Middle frontal gyrus (tissue), 1 donor: ENCODE measurements around the gene MRPL58.
A peak's percentile ranks its signal among the peaks of the same experiment; 100 is the strongest.
"Not testable (repeated sequence)": the region's sequence is repeated elsewhere in the genome, so short reads cannot be mapped to it uniquely, and the experiment has no call there.

Source experiments
- DNase-seq: peaks from one replicate; pipeline ENCODE4 v3.0.0-alpha.2; 2015; ENCODE audit warnings: low spot score; ENCODE audit errors: extremely low spot score

The MRPL58 gene

GRCh38 chr17:75012096-75012345 lies 449 bp upstream of the MRPL58 start:
- no peak for DNase-seq

- DNase-seq: no peak
Measured at GRCh38 chr17:75013092-75013559, 656 bp downstream of the MRPL58 start.

- DNase-seq: no peak
Measured at GRCh38 chr17:75019146-75019545, 6.7 kb downstream of the MRPL58 start.

GRCh38 chr17:75019710-75020109 lies 7.2 kb downstream of the MRPL58 start:
- DNase-seq: no peak

- DNase-seq: no peak
Measured at GRCh38 chr17:75020331-75021110, 8.1 kb downstream of the MRPL58 start.

GRCh38 chr17:75024686-75025397 lies 12.4 kb downstream of the MRPL58 start:
- no peak for DNase-seq

- not testable (repeated sequence) for DNase-seq
Measured at GRCh38 chr17:75025398-75025734, 12.9 kb downstream of the MRPL58 start.

- not testable (repeated sequence) for DNase-seq
Measured at GRCh38 chr17:75026650-75027049, 14.2 kb downstream of the MRPL58 start.

GRCh38 chr17:75030161-75030560 lies 17.7 kb downstream of the MRPL58 start:
- DNase-seq: no peak

- peak; percentile 83 for DNase-seq
Measured at GRCh38 chr17:75031972-75032719, 19.7 kb downstream of the MRPL58 start.

- DNase-seq: no peak
Measured at GRCh38 chr17:75032720-75033280, 20.3 kb downstream of the MRPL58 start.

- peak; percentile 86 for DNase-seq
Measured at GRCh38 chr17:75033346-75034235, 21.1 kb downstream of the MRPL58 start.

GRCh38 chr17:75034236-75034908 lies 21.9 kb downstream of the MRPL58 start:
- peak; percentile 21 for DNase-seq

- peak; percentile 30 for DNase-seq
Measured at GRCh38 chr17:75036643-75037268, 24.3 kb downstream of the MRPL58 start.

- no peak for DNase-seq
Measured at GRCh38 chr17:75039238-75039637, 26.8 kb downstream of the MRPL58 start.

GRCh38 chr17:75041656-75042280 lies 29.3 kb downstream of the MRPL58 start:
- DNase-seq: no peak

GRCh38 chr17:75043789-75044188 lies 31.3 kb downstream of the MRPL58 start:
- not testable (repeated sequence) for DNase-seq

- no peak for DNase-seq
Measured at GRCh38 chr17:75044716-75045115, 32.2 kb downstream of the MRPL58 start.

GRCh38 chr17:75045946-75046406 lies 33.5 kb downstream of the MRPL58 start:
- DNase-seq: not testable (repeated sequence)
